ENCODE measurements around the gene CHRNG.
"Not testable (repeated sequence)": the region's sequence is repeated elsewhere in the genome, so short reads cannot be mapped to it uniquely, and the experiment has no call there.

Gene CHRNG

GRCh38 chr2:232543928-232544631, 4.6 kb downstream of the CHRNG start:
- DNase-seq (ENCODE audit: low read depth in 2 of 3, low spot score in 2 of 3), result no peak

GRCh38 chr2:232544674-232545073, 5.2 kb downstream of the CHRNG start:
- no peak for DNase-seq (ENCODE audit: low read depth in 2 of 3, low spot score in 2 of 3)

- DNase-seq (ENCODE audit: low read depth in 2 of 3, low spot score in 2 of 3), result no peak
Measured at GRCh38 chr2:232545511-232546375, 6.3 kb downstream of the CHRNG start.

- DNase-seq (ENCODE audit: low read depth in 2 of 3, low spot score in 2 of 3), result no peak
Measured at GRCh38 chr2:232547991-232548390, 8.5 kb downstream of the CHRNG start.

GRCh38 chr2:232549655-232550353, 10.3 kb downstream of the CHRNG start:
- DNase-seq (ENCODE audit: low read depth in 2 of 3, low spot score in 2 of 3), result no peak

- DNase-seq (ENCODE audit: low read depth in 2 of 3, low spot score in 2 of 3), result peak; percentile 72 to 83 (median 81)
Measured at GRCh38 chr2:232550354-232551249, 11.1 kb downstream of the CHRNG start, which contains the start of the genes EIF4E2 and TIGD1. Gene EIF4E2, plus strand, starts transcription at chr2:232550689. Its CDS starts 36 bp downstream, at chr2:232550725. Gene TIGD1, minus strand, starts transcription at chr2:232550557. Its CDS starts 675 bp downstream, at chr2:232549882.

- DNase-seq (ENCODE audit: low read depth in 2 of 3, low spot score in 2 of 3), result no peak
Measured at GRCh38 chr2:232551250-232551638, 11.8 kb downstream of the CHRNG start.

- no peak for DNase-seq (ENCODE audit: low read depth in 2 of 3, low spot score in 2 of 3)
Measured at GRCh38 chr2:232551776-232552175, 12.3 kb downstream of the CHRNG start.

GRCh38 chr2:232556426-232556825, 16.9 kb downstream of the CHRNG start:
- no peak for DNase-seq (ENCODE audit: low read depth in 2 of 3, low spot score in 2 of 3)

- DNase-seq (ENCODE audit: low read depth in 2 of 3, low spot score in 2 of 3), result no peak
Measured at GRCh38 chr2:232562515-232563151, 23.1 kb downstream of the CHRNG start.

GRCh38 chr2:232563580-232563979, 24.1 kb downstream of the CHRNG start:
- DNase-seq (ENCODE audit: low read depth in 2 of 3, low spot score in 2 of 3), result no peak

- no peak for DNase-seq (ENCODE audit: low read depth in 2 of 3, low spot score in 2 of 3)
Measured at GRCh38 chr2:232567721-232568120, 28.2 kb downstream of the CHRNG start.

- no peak for DNase-seq (ENCODE audit: low read depth in 2 of 3, low spot score in 2 of 3)
Measured at GRCh38 chr2:232568161-232568560, 28.7 kb downstream of the CHRNG start.

- no peak for DNase-seq (ENCODE audit: low read depth in 2 of 3, low spot score in 2 of 3)
Measured at GRCh38 chr2:232569541-232569940, 30.0 kb downstream of the CHRNG start.

- DNase-seq (ENCODE audit: low read depth in 2 of 3, low spot score in 2 of 3), result not testable (repeated sequence)
Measured at GRCh38 chr2:232570481-232570880, 31.0 kb downstream of the CHRNG start.

- DNase-seq (ENCODE audit: low read depth in 2 of 3, low spot score in 2 of 3), result no peak
Measured at GRCh38 chr2:232571026-232571474, 31.6 kb downstream of the CHRNG start.

GRCh38 chr2:232573042-232573441, 33.5 kb downstream of the CHRNG start:
- DNase-seq (ENCODE audit: low read depth in 2 of 3, low spot score in 2 of 3), result no peak

- DNase-seq (ENCODE audit: low read depth in 2 of 3, low spot score in 2 of 3), result no peak
Measured at GRCh38 chr2:232573771-232574435, 34.4 kb downstream of the CHRNG start.

GRCh38 chr2:232574674-232575403, 35.3 kb downstream of the CHRNG start:
- DNase-seq (ENCODE audit: low read depth in 2 of 3, low spot score in 2 of 3), result no peak

Data from activated CD8-positive, alpha-beta memory T cell treated with anti-CD3 and anti-CD28 coated beads for 48 hours (primary cell).